ENCODE results near the gene NEMF. TPM values are rescaled to one million over a fixed set of nuclear protein-coding genes. Genes with fewer than 3 reads are reported as not detected.
"Not testable (repeated sequence)": the region's sequence is repeated elsewhere in the genome, so short reads cannot be mapped to it uniquely, and the experiment has no call there.

NEMF gene
- total RNA-seq, 1 experiment from 2014 or later: 57.7 TPM

DNA sequence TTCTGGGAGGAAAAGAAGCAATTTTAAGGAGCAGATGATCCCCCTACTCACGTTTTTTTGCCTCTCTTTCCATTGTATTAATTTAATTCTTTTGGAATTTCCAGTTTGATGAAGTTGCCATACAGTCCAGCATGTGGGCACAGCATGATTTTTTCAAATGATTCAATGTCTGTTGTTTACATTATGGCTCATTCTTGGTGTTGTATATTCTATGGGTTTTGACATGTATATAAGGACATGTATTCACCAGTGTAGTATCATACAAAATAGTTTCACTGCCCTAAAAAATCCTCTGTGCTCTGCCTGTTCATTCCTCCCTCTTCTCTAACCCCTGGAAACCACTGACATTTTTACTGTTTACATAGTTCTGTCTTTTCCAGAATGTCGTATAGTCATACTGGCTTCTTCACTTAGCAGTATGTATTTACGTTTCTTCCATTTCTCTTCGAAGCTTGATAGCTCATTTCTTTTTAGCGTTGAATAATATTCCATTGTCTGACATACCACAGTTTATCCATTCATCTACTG lies 98.0 kb downstream of the NEMF start:
- ATAC-seq: no peak
- H4K20me1 ChIP-seq (ENCODE audit: insufficient read depth): no peaks in the 10 kb centered on the region
- intact Hi-C loops (cut with micrococcal nuclease): no loop called here

GRCh38 chr14:49746476-49746875 lies 106.1 kb downstream of the NEMF start:
- CTCF ChIA-PET; H3K27ac ChIP-seq (ENCODE audit: low read depth, low read length); H3K9ac ChIP-seq (ENCODE audit: low read length); DNase-seq (ENCODE audit: low read depth, low spot score); H3K36me3 ChIP-seq (ENCODE audit: control insufficient read depth in 1 of 2, insufficient read depth in 2 of 2, low read length in 2 of 2); H3K27me3 ChIP-seq (ENCODE audit: insufficient read depth, low read length); H3K4me2 ChIP-seq (ENCODE audit: low read length); H3K9me3 ChIP-seq (ENCODE audit: control insufficient read depth in 1 of 2, insufficient read depth in 1 of 2, low read depth in 1 of 2, low read length in 2 of 2); H2AFZ ChIP-seq (ENCODE audit: low read depth, low read length, poor library complexity, severe bottlenecking); ATAC-seq; RAD21 ChIA-PET (ENCODE audit: low non-redundant PET in 1 of 2, low total read pairs in 2 of 2, uncharacterized antibody in 2 of 2, unreplicated experiment in 2 of 2); intact Hi-C loops (cut with micrococcal nuclease); H3K4me3 ChIP-seq (replicated peaks in 1 of 2; ENCODE audit: low read depth in 1 of 2, low read length in 2 of 2); H3K4me1 ChIP-seq (ENCODE audit: control insufficient read depth in 1 of 2, insufficient read depth in 2 of 2, low read length in 2 of 2); H3K9me2 ChIP-seq (ENCODE audit: insufficient read depth); H4K20me1 ChIP-seq (ENCODE audit: insufficient read depth); BruUV-seq (replicated peaks); POLR2A ChIA-PET; H3K79me2 ChIP-seq (ENCODE audit: insufficient read depth, low read length): not testable (repeated sequence)

More for the DNA sequence above, 98.0 kb downstream of the NEMF start:
- no peak overlapping the region for H3K9ac ChIP-seq (ENCODE audit: low read length)
- no peaks in the 10 kb centered on the region for H3K36me3 ChIP-seq (ENCODE audit: control insufficient read depth in 1 of 2, insufficient read depth in 2 of 2, low read length in 2 of 2)
- H3K27ac ChIP-seq (ENCODE audit: low read depth, low read length): no peak overlapping the region
- H2AFZ ChIP-seq (ENCODE audit: low read depth, low read length, poor library complexity, severe bottlenecking): no peak overlapping the region
- no peaks in the 10 kb centered on the region for H3K27me3 ChIP-seq (ENCODE audit: insufficient read depth, low read length)
- POLR2A ChIA-PET: no interaction called here
- DNase-seq (ENCODE audit: low read depth, low spot score): no peak
- CTCF ChIA-PET: no interaction called here
- H3K9me2 ChIP-seq (ENCODE audit: insufficient read depth): no peaks in the 10 kb centered on the region
- H3K4me3 ChIP-seq (replicated peaks in 1 of 2; ENCODE audit: low read depth in 1 of 2, low read length in 2 of 2): no peak overlapping the region
- TF ChIP-seq POLR2A (IDR thresholded peaks at IDR 0.05; ENCODE audit: borderline replicate concordance, extremely low read depth, insufficient read depth, insufficient read length) (no peak), EGR1 (IDR thresholded peaks at IDR 0.05; ENCODE audit: low read depth) (no peak)
- RAD21 ChIA-PET (ENCODE audit: low non-redundant PET in 1 of 2, low total read pairs in 2 of 2, uncharacterized antibody in 2 of 2, unreplicated experiment in 2 of 2): no interaction called here
- no peaks in the 10 kb centered on the region for H3K4me1 ChIP-seq (ENCODE audit: control insufficient read depth in 1 of 2, insufficient read depth in 2 of 2, low read length in 2 of 2)
- H3K9me3 ChIP-seq (ENCODE audit: control insufficient read depth in 1 of 2, insufficient read depth in 1 of 2, low read depth in 1 of 2, low read length in 2 of 2): no peaks in the 10 kb centered on the region
- H3K4me2 ChIP-seq (ENCODE audit: low read length): no peak overlapping the region
- BruUV-seq (replicated peaks): no TSS peak
- no peaks in the 10 kb centered on the region for H3K79me2 ChIP-seq (ENCODE audit: insufficient read depth, low read length)

GRCh38 chr14:49745191-49745590 lies 107.4 kb downstream of the NEMF start:
- Histone ChIP-seq H3K79me2 (ENCODE audit: insufficient read depth, low read length) (no peaks in the 10 kb centered on the region), H3K27ac (ENCODE audit: low read depth, low read length) (no peak overlapping the region), H3K36me3 (ENCODE audit: control insufficient read depth in 1 of 2, insufficient read depth in 2 of 2, low read length in 2 of 2) (no peaks in the 10 kb centered on the region), H3K9me3 (ENCODE audit: control insufficient read depth in 1 of 2, insufficient read depth in 1 of 2, low read depth in 1 of 2, low read length in 2 of 2) (no peaks in the 10 kb centered on the region), H3K9ac (ENCODE audit: low read length) (no peak overlapping the region), H3K27me3 (ENCODE audit: insufficient read depth, low read length) (no peaks in the 10 kb centered on the region), H3K9me2 (ENCODE audit: insufficient read depth) (no peaks in the 10 kb centered on the region), H2AFZ (ENCODE audit: low read depth, low read length, poor library complexity, severe bottlenecking) (no peak overlapping the region), H3K4me2 (ENCODE audit: low read length) (no peak overlapping the region), H4K20me1 (ENCODE audit: insufficient read depth) (no peaks in the 10 kb centered on the region), H3K4me3 (replicated peaks in 1 of 2; ENCODE audit: low read depth in 1 of 2, low read length in 2 of 2) (no peak overlapping the region), H3K4me1 (ENCODE audit: control insufficient read depth in 1 of 2, insufficient read depth in 2 of 2, low read length in 2 of 2) (no peaks in the 10 kb centered on the region)
- ChIA-PET POLR2A (no interaction called here), CTCF (no interaction called here), RAD21 (ENCODE audit: low non-redundant PET in 1 of 2, low total read pairs in 2 of 2, uncharacterized antibody in 2 of 2, unreplicated experiment in 2 of 2) (interaction anchor here in 1 of 2 experiments (0.5 kb wide), 1 partner anchor 73 kb away, joined by 4 read pairs; no protein-coding TSS in a partner anchor)
- no TSS peak for BruUV-seq (replicated peaks)
- ATAC-seq: no peak
- DNase-seq (ENCODE audit: low read depth, low spot score): no peak
- intact Hi-C loops (cut with micrococcal nuclease): no loop called here
- TF ChIP-seq ZFX (IDR thresholded peaks at IDR 0.05): no peak

GRCh38 chr14:49735669-49736068 lies 116.9 kb downstream of the NEMF start:
- ATAC-seq; H3K4me3 ChIP-seq (replicated peaks in 1 of 2; ENCODE audit: low read depth in 1 of 2, low read length in 2 of 2); intact Hi-C loops (cut with micrococcal nuclease); RAD21 ChIA-PET (ENCODE audit: low non-redundant PET in 1 of 2, low total read pairs in 2 of 2, uncharacterized antibody in 2 of 2, unreplicated experiment in 2 of 2); H3K36me3 ChIP-seq (ENCODE audit: control insufficient read depth in 1 of 2, insufficient read depth in 2 of 2, low read length in 2 of 2); H3K27ac ChIP-seq (ENCODE audit: low read depth, low read length); H3K9ac ChIP-seq (ENCODE audit: low read length); BruUV-seq (replicated peaks); H3K9me2 ChIP-seq (ENCODE audit: insufficient read depth); DNase-seq (ENCODE audit: low read depth, low spot score); CTCF ChIA-PET; H2AFZ ChIP-seq (ENCODE audit: low read depth, low read length, poor library complexity, severe bottlenecking); POLR2A ChIA-PET; H4K20me1 ChIP-seq (ENCODE audit: insufficient read depth); H3K27me3 ChIP-seq (ENCODE audit: insufficient read depth, low read length); H3K79me2 ChIP-seq (ENCODE audit: insufficient read depth, low read length); H3K4me2 ChIP-seq (ENCODE audit: low read length); H3K4me1 ChIP-seq (ENCODE audit: control insufficient read depth in 1 of 2, insufficient read depth in 2 of 2, low read length in 2 of 2); H3K9me3 ChIP-seq (ENCODE audit: control insufficient read depth in 1 of 2, insufficient read depth in 1 of 2, low read depth in 1 of 2, low read length in 2 of 2): not testable (repeated sequence)
